ENCODE results near the gene CNTNAP5.

GRCh38 chr2:124120246-124120645 lies 95.2 kb downstream of the CNTNAP5 start:
- TF ChIP-seq EZH2 (IDR thresholded peaks at IDR 0.05) (no peak), POLR2AphosphoS5 (IDR thresholded peaks at IDR 0.05; ENCODE audit: borderline replicate concordance, low read depth, low read length) (no peak)
